HG02943 (cell line): ENCODE data around the gene EHD3.

ENCODE experiments used
- ATAC-seq: cut with Tn5 transposase; IDR thresholded peaks from one replicate; pipeline ENCODE4 v1.9.1; 2021; ENCODE audit warnings: mild to moderate bottlenecking, low read depth, moderate library complexity; ENCODE audit not compliant: unreplicated experiment

EHD3 gene

GRCh38 chr2:31234683-31235503, 941 bp downstream of the EHD3 start:
- ATAC-seq: no peak

- ATAC-seq: no peak
Measured at GRCh38 chr2:31235504-31235902, 1.6 kb downstream of the EHD3 start.

- no peak for ATAC-seq
Measured at GRCh38 chr2:31236433-31237205, 2.7 kb downstream of the EHD3 start.

GRCh38 chr2:31237348-31238017, 3.5 kb downstream of the EHD3 start:
- ATAC-seq: no peak

GRCh38 chr2:31238126-31238905, 4.4 kb downstream of the EHD3 start:
- no peak for ATAC-seq

GRCh38 chr2:31238906-31239592, 5.1 kb downstream of the EHD3 start:
- ATAC-seq: no peak

- ATAC-seq: no peak
Measured at GRCh38 chr2:31239593-31240177, 5.7 kb downstream of the EHD3 start.

GRCh38 chr2:31240381-31241365, 6.7 kb downstream of the EHD3 start:
- ATAC-seq: no peak

GRCh38 chr2:31241625-31242270, 7.8 kb downstream of the EHD3 start:
- ATAC-seq: no peak

- no peak for ATAC-seq
Measured at GRCh38 chr2:31243053-31243452, 9.1 kb downstream of the EHD3 start.

- no peak for ATAC-seq
Measured at GRCh38 chr2:31244101-31244500, 10.1 kb downstream of the EHD3 start.

GRCh38 chr2:31246184-31246852, 12.4 kb downstream of the EHD3 start:
- no peak for ATAC-seq

- no peak for ATAC-seq
Measured at GRCh38 chr2:31247711-31248110, 13.8 kb downstream of the EHD3 start.

GRCh38 chr2:31248139-31248538, 14.2 kb downstream of the EHD3 start:
- ATAC-seq: no peak

- no peak for ATAC-seq
Measured at GRCh38 chr2:31249009-31249690, 15.2 kb downstream of the EHD3 start.

- ATAC-seq: no peak
Measured at GRCh38 chr2:31251018-31251417, 17.1 kb downstream of the EHD3 start.

- no peak for ATAC-seq
Measured at GRCh38 chr2:31251851-31252250, 17.9 kb downstream of the EHD3 start.
